ENCODE data around the gene CD52. TPM values are rescaled to one million over a fixed set of nuclear protein-coding genes. Genes with fewer than 3 reads are reported as not detected.

The CD52 gene
- total RNA-seq, 4 donors from 2014 or later: 4.8 TPM; not detected in 3

GRCh38 chr1:26284597-26285347, 33.0 kb upstream of the CD52 start:
- H3K4me1 ChIP-seq: peaks cover 0 to 81% (median 46%) of the 10 kb centered on the region in 4 donors
- H3K27ac ChIP-seq: peak overlapping the region; percentile 6 to 96 (median 69)
- WGBS, 2 donors: 28 to 35% methylated on average over 20 to 22 of the region's 22 CpGs

GRCh38 chr1:26285366-26286063, 32.2 kb upstream of the CD52 start:
- 79 to 81% methylated on average over 18 of the region's 19 CpGs for WGBS, 2 donors
- Histone ChIP-seq H3K27ac (peak overlapping the region in 3 of 4 donors; percentile 49 to 96 (median 72)), H3K36me3 (peaks cover 0 to 8% (median 0%) of the 10 kb centered on the region in 3 donors), H3K4me1 (peaks cover 0 to 85% (median 48%) of the 10 kb centered on the region in 4 donors), H3K27me3 (no peaks in the 10 kb centered on the region), H3K4me3 (no peak overlapping the region), H3K9me3 (no peaks in the 10 kb centered on the region)
- no peak for TF ChIP-seq EP300 (IDR thresholded peaks at IDR 0.05)
- no peak for TF ChIP-seq POLR2A (IDR thresholded peaks at IDR 0.05)
- no peak for TF ChIP-seq CTCF (IDR thresholded peaks at IDR 0.05)
- DNase-seq (ENCODE audit: low spot score in 2 of 2): no peak

More at GRCh38 chr1:26284597-26285347, 33.0 kb upstream of the CD52 start:
- Histone ChIP-seq H3K36me3 (peaks cover 0 to 8% (median 0%) of the 10 kb centered on the region in 3 donors), H3K9me3 (no peaks in the 10 kb centered on the region), H3K4me3 (no peak overlapping the region), H3K27me3 (no peaks in the 10 kb centered on the region)
- DNase-seq (ENCODE audit: low spot score in 2 of 2): peak; percentile 40 to 64
- TF ChIP-seq CTCF (IDR thresholded peaks at IDR 0.05): peak; percentile 60 to 72 (median 69)
- no peak for TF ChIP-seq POLR2A (IDR thresholded peaks at IDR 0.05)
- peak in 1 of 2 donors; percentile 29 for TF ChIP-seq EP300 (IDR thresholded peaks at IDR 0.05)

GRCh38 chr1:26286064-26286416, 31.7 kb upstream of the CD52 start:
- Histone ChIP-seq H3K4me3 (no peak overlapping the region), H3K36me3 (peaks cover 0 to 8% (median 0%) of the 10 kb centered on the region in 3 donors), H3K27me3 (no peaks in the 10 kb centered on the region), H3K4me1 (peaks cover 0 to 83% (median 46%) of the 10 kb centered on the region in 4 donors), H3K9me3 (no peaks in the 10 kb centered on the region), H3K27ac (peak overlapping the region in 3 of 4 donors; percentile 31 to 72 (median 36))
- DNase-seq (ENCODE audit: low spot score in 2 of 2): no peak
- TF ChIP-seq POLR2A (IDR thresholded peaks at IDR 0.05) (no peak), CTCF (IDR thresholded peaks at IDR 0.05) (no peak), EP300 (IDR thresholded peaks at IDR 0.05) (no peak)
- 69 to 80% methylated on average over 2 of the region's 2 CpGs for WGBS, 2 donors

- Histone ChIP-seq H3K27me3 (no peaks in the 10 kb centered on the region), H3K27ac (peak overlapping the region in 3 of 4 donors; percentile 31 to 72 (median 54)), H3K36me3 (peaks cover 0 to 4% (median 0%) of the 10 kb centered on the region in 3 donors), H3K4me3 (no peak overlapping the region), H3K4me1 (peaks cover 0 to 79% (median 42%) of the 10 kb centered on the region in 4 donors), H3K9me3 (no peaks in the 10 kb centered on the region)
- 59 to 61% methylated on average over 8 of the region's 8 CpGs for WGBS, 2 donors
- peak in 1 of 2 donors; percentile 36 for DNase-seq (ENCODE audit: low spot score in 2 of 2)
- TF ChIP-seq EP300 (IDR thresholded peaks at IDR 0.05): peak in 1 of 2 donors; percentile 43
- TF ChIP-seq CTCF (IDR thresholded peaks at IDR 0.05): no peak
- no peak for TF ChIP-seq POLR2A (IDR thresholded peaks at IDR 0.05)
These were observed 30.6 kb upstream of the CD52 start for GRCh38 chr1:26287033-26287711.
